ENCODE results near the gene RNASE11. TPM values are rescaled to one million over a fixed set of nuclear protein-coding genes. Genes with fewer than 3 reads are reported as not detected.

RNASE11 gene
- total and polyA plus RNA-seq, 9 of the 15 experiments (the other 6 are each of a cell fraction or from before 2014, with no cell fraction given): 0.16 to 0.29 (median 0.22) TPM; not detected in 6

- TF ChIP-seq MGA (IDR thresholded peaks at IDR 0.05) (no peak), GATAD2B (IDR thresholded peaks at IDR 0.05; ENCODE audit: borderline replicate concordance) (peak; percentile 41; the same call in 1 of the 2 replicates), TAF15 (IDR thresholded peaks at IDR 0.05; ENCODE audit: low read depth, low read length) (no peak), HIVEP1 (CRISPR knock-in tag; IDR thresholded peaks at IDR 0.05) (no peak), EHMT2 (IDR thresholded peaks at IDR 0.05) (no peak), CHAMP1 (IDR thresholded peaks at IDR 0.05) (no peak), ARID4B (CRISPR knock-in tag; IDR thresholded peaks at IDR 0.05) (no peak), ATF1 (CRISPR knock-in tag; IDR thresholded peaks at IDR 0.05) (no peak), ATF1 (tag; IDR thresholded peaks at IDR 0.05) (peak; percentile 43)
These were observed 21.6 kb upstream of the RNASE11 start (continued) for GRCh38 chr14:20609215-20610001.

Data from K562 (cell line).